ENCODE data around the gene NCOA6. TPM values are rescaled to one million over a fixed set of nuclear protein-coding genes. Genes with fewer than 3 reads are reported as not detected.

Gene NCOA6
- polyA plus RNA-seq, 3 donors = 43.1 to 53.4 (median 52.1) TPM

DNA sequence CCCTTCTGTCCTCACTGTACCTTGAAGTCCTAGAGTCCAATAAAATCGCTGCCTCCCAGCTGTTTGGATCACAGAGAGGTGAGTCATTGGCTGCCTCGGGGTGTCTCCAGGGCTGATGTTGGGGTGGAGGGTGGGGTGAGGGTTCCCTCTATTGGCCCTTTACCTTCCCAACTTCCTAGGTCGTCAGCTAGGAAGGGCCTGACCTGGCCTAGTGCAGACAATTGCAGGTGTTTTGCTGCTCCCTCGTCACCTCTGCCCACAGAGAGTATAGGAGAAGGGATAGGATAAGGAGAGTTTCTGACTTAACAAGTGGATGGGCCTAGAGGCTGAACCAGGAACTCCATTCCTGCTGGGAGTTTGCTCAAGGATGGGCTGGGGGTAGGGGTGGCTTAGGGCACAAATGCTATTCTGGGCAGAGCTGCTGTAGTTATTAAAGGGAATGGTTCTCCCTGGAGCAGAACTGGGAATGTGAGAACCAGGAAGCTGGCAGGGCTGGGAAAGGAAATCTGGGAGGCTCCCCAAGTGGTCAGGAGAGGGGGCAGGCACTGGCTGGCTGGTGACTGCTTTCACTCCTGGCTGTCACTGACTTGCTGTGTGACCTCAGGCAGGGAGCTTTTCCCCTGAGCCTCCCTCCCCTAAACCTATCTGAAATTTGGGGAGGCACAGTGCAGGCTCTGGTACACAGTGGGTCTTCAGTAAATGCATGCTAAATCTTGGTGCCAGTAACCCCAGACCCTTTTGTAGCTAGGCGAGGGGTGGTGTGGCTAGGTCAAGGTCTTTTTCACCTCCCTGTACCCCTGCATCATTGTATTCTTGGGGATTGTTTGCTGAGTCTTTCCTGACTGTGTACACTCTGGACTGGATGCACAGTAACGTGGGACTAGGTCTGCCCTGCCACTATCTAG is 119.8 kb downstream of the NCOA6 start:
- DNase-seq = no peak

DNA sequence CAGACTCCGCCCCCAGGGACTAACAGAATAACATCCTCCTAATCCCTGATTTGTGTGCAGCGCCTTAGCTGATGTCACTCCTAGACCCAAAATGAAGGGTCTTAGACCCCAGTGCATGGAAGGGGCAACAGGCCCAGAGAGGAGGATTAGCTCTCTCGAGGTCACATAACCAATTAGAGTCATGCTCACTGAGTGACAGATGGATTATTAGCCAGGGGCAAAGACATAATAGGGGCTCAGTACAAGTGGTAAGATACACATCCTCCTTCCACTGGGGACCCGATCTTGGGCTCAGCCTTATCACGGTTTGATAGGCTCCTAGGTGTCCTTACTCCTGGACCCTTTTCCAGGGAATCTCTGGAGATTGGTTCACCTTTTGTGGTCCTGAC is 120.4 kb downstream of the NCOA6 start:
- DNase-seq = no peak

DNA sequence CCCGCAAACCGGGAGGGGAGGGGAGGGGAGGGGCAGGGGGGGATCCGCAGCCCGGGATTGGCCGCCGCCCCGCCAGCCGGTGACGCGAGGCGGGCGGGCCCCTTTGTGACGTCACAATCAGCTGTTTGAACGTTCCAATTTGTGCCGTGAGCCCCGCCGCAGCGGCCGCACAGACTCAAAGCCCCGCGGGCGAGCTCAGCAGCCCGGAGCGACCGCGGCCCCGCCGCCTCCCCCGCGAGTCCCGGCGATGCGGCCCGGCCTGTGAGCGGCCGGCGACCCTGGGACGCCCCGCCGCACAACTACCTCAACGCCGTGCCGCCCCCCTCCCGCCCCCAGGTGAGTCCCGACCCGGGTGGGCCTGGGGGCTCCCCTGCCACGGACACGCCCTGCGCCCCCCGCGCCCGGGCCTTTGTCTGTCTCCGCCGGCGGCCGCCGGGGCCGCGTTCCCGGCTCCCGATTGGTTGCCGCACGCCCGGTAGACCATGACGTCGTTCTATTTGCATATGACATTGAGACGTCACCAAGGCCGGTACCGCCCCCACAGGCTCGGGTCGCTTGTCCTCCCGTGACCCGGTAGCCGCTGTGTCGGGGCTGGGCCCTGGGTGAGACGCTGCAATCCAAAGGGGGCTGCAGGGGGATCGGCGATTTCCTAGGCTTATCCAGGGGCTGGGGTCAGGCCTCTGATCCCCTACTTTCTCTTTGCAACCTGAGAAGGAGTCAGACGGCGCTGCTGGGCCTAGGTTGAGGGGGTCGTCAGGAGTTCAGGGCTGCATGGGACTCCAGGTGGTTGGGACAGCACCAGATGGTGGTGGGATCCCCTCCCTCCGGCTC is 121.1 kb downstream of the NCOA6 start, which contains the start of gene TP53INP2:
TSS of gene TP53INP2 (plus strand) at position 168 of the 831 bp plus-strand sequence. CDS start 4,396 bp downstream, outside the sequence.
- DNase-seq = peak; percentile 91

GRCh38 chr20:34703424-34704176 is 121.9 kb downstream of the NCOA6 start:
- DNase-seq = peak; percentile 45

DNA sequence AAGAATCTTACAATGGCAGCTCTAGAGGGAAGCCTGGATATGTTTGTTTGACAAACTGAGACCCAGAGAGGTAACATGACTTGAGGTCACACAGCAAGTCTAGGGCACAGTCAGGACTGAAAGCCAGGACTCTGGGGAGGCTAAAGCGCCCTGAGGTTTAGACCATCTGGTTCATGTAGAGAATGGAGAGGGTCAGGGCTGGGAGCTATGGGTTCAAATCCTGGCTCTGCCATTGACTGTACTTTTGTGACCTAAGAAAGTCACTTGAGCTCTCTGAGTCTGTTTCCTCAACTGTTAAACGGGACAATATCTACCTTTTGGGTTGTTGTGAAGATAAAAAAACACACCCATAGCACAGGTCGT is 122.4 kb downstream of the NCOA6 start:
- no peak for DNase-seq

DNA sequence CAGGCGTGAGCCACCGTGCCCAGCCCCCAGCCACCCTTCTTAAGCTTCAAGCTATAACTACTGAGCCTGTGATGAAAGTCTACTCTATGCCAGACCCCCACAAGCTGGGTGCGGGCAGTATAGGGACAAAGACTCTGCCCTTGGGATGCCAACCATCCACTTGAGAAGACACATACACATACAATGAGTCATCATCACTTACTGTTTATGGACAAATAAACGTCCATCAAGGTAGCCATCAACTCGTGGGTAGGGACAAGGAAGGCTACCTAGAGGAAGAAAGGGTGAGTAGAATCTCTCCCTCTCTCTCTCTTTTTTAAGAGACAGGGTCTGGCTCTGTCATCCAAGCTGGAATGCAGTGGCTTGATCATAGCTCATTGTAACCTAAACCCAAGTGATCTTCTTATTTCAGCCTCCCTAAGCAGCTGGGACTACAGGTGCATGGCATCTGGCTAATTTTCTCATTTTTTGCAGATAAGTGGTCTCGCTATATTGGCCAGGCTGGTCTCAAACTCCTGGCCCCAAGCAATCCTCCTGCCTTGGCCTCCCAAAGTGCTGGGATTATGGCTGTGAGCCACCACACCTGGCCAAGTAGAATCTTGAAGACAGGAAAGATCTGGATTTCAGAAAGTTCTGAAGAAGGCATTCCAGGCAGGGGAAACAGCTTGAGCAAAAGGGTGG is 123.9 kb downstream of the NCOA6 start:
- DNase-seq = no peak

DNA sequence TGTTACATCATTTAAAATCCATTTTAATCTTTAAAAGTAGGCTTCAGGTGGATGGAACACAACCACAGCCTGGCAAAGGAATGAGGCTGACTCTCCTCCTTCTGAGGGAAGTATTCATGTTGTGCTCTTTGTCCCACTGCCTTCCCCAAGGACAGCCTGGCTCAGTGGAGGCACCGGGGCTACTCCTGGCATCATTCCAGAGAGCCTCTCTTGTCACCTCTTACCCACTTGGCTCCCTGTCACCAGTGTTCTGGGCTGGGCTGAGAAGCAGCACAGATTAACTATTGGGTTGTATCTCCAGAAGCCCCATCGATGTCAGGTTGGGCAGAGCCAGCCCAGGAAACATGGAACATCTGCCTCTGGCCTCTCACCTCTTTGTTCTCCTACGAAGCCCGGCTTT is 132.0 kb downstream of the NCOA6 start:
- no peak for DNase-seq

DNA sequence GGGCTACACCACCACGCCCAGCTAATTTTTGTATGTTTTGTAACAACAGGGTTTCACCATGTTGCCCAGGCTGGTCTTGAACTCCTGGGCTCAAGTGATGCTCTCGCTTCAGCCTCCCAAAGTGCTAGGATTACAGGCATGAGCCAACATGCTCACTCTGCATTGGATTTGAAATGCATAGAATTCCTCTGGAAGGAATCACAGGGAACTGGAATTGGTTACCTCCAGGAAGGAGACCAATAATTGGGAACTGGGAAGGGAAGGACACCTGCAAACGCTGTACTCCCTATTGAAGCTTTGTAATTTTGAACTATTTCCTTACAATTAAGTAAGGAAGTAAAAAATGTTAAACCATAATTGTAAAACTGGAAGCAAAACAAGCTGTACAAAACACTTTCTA is 133.6 kb downstream of the NCOA6 start:
- no peak for DNase-seq

- DNase-seq = no peak
Observed at GRCh38 chr20:34689486-34689885, 136.0 kb downstream of the NCOA6 start.

DNA sequence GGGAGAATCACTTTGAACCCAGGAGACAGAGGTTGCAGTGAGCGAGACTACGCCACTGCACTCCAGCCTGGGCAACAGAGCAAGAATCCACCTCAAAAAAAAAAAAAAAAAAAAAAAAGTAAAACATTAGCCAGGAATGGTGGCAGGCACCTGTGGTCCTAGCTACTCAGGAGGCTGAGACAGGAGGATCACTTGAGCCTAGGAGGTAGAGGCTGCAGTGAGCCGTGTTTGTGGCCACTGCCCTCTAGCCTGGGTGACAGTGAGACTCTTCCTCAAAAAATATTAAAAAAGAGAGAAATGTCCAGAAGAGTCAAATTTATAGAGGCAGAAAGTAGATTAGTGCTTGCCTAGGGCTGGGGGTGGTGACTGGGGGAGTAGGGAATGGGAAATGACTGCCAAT is 141.8 kb downstream of the NCOA6 start:
- DNase-seq = no peak

GRCh38 chr20:34680586-34681175 is 144.8 kb downstream of the NCOA6 start:
- no peak for DNase-seq

- peak; percentile 95 for DNase-seq
Observed at GRCh38 chr20:34676642-34677373, 148.6 kb downstream of the NCOA6 start, which contains the start of gene PIGU. TSS of gene PIGU (minus strand) at chr20:34677092. CDS start at chr20:34677085, 7 bp downstream.

DNA sequence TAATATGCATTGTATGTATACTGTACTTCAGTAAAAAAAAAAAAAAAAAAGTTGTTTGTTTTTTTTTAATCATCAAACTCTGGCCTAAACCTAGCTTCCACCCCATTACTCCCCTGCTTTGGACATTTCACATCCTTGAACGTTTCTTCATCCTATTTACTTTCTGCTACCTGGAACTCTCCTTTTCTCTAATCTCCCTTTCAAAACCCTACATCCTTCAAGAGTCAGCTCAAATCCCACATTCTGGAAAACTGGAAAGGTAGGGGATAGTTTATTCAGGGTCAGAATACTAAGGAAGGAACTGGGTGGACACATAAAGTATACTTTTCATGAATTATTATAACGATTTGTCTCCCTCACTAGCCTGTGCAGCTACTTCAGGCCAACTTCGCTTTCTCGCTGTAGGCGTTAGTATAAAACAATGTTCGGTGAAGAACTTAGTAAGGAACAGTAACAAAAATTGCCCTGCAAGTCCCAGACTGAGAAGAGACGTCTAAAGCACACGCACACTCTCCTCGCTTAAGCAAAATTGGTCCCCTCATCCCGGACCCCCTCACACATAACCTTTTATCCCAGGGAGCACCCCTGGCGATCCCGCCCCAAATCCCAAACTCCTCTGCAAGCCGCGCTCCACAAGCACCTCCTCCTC is 149.3 kb downstream of the NCOA6 start:
- DNase-seq = no peak

- DNase-seq = no peak
Observed at GRCh38 chr20:34675561-34675960, 149.9 kb downstream of the NCOA6 start.

DNA sequence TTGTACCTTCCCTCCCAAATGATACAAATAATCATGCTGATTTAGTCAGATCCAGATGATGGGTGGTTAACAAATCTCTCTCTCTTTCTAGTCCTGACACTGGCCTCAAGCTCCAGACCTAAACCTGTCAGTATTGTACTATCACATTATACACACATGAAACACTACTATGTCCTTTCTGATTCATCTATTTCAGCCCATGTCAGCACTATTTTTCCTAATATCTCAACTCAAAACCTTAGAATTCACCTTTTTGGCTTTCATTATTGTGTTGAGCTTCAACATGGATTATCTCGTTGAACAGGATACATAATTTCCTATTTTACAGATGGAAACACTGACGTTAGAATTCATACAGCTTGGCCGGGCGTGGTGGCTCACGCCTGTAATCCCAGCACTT is 152.0 kb downstream of the NCOA6 start:
- DNase-seq = no peak

DNA sequence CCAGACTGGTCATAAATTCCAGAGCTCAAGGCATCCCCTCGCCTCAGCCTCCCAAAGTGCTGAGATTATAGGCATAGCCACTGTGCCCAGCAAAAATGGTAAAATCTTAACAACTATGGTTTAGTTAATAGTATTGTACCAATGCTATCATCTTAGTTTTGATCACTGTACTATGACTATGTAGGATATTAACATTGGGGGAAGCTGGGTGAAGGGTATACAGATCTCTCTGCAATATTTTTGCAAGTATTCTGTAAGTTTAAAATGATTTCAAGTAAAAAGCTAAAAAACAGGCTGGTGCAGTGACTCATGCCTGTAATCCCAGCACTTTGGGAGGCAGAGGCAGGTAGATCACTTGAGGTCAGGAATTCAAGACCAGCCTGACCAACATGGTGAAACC is 156.4 kb downstream of the NCOA6 start:
- DNase-seq = no peak
